ENCODE measurements around the gene ANKRD27.
"Not testable (repeated sequence)": the region's sequence is repeated elsewhere in the genome, so short reads cannot be mapped to it uniquely, and the experiment has no call there.

ANKRD27 gene

DNA sequence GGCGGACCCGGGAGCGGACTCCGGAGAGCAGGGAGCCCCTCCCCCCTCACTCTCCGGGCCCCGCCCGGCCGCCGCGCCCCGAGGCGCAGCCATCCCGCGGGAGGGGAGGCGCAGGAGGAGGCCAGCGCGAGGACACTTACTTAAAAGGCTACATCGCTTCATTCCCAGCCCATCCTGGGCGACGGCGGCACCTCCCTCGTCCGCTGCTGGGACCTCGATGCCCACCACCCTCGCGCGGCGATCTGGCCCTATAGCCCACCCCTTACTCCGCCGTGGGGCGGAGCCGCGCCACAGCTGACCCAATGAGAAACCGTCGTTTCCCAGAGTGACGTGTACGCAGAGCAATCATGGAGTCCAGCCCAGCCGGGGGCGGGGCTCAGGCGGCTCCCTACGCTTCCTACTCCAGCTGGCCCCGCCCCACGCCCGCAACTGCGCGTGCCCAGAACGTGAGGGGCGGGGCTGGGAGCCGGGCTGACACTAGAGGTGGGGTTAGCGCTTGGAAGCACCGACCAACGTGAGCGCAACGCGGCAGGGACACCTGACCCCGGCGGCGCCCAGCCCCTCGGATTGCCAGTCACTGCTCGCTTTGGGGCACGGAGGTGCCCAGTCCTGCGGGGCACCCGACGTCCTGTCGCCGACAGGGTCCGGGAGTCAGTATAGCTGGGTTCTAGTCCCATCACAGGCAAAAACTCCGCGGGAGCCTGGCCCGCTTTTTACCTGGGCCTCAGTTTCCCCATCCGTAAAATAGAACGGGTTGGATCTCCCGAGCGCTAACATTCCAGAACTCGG, at the start of gene ANKRD27:
Gene ANKRD27, minus strand, starts transcription at position 250 of the 789 bp plus-strand sequence. CDS start 16,165 bp downstream, outside the sequence.
- H3K4me3 ChIP-seq (ENCODE audit: low read depth, low read length) = peak within 1 kb of the TSS; percentile 91
- TF ChIP-seq, protein P1, sequence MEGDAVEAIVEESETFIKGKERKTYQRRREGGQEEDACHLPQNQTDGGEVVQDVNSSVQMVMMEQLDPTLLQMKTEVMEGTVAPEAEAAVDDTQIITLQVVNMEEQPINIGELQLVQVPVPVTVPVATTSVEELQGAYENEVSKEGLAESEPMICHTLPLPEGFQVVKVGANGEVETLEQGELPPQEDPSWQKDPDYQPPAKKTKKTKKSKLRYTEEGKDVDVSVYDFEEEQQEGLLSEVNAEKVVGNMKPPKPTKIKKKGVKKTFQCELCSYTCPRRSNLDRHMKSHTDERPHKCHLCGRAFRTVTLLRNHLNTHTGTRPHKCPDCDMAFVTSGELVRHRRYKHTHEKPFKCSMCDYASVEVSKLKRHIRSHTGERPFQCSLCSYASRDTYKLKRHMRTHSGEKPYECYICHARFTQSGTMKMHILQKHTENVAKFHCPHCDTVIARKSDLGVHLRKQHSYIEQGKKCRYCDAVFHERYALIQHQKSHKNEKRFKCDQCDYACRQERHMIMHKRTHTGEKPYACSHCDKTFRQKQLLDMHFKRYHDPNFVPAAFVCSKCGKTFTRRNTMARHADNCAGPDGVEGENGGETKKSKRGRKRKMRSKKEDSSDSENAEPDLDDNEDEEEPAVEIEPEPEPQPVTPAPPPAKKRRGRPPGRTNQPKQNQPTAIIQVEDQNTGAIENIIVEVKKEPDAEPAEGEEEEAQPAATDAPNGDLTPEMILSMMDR (IDR thresholded peaks at IDR 0.05; ENCODE audit: low read depth, low read length) = no peak

DNA sequence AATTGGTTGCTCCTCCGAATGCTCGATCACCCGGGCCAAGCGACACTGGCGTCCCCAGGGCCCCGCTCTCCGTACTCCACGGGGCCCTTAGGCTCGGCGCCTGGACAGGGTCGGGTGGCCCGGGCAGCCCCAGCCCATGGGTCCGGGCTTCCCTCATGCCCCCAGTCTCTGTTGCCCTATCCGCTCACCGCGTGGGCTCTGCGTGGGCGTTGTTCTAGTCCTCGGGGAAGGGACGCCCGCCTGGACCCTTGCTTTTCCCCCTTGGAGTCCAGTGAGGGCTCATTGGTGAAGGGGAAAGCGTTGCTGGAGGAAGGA, 45.9 kb upstream of the ANKRD27 start:
- H3K4me3 ChIP-seq (ENCODE audit: low read depth, low read length) = no peak overlapping the region
- TF ChIP-seq, protein P1 (IDR thresholded peaks at IDR 0.05; ENCODE audit: low read depth, low read length) = no peak

GRCh38 chr19:32720216-32720935, 45.4 kb upstream of the ANKRD27 start:
- TF ChIP-seq, protein P1 (IDR thresholded peaks at IDR 0.05; ENCODE audit: low read depth, low read length) = no peak
- H3K4me3 ChIP-seq (ENCODE audit: low read depth, low read length) = no peak overlapping the region

GRCh38 chr19:32719611-32720059, 44.7 kb upstream of the ANKRD27 start, which contains the start of gene TDRD12:
Gene TDRD12, plus strand, starts transcription at chr19:32719767. Its CDS starts 306 bp downstream, at chr19:32720073.
- no peak within 1 kb of the TSS for H3K4me3 ChIP-seq (ENCODE audit: low read depth, low read length)
- TF ChIP-seq, protein P1 (IDR thresholded peaks at IDR 0.05; ENCODE audit: low read depth, low read length) = no peak

GRCh38 chr19:32718286-32718685, 43.3 kb upstream of the ANKRD27 start:
- H3K4me3 ChIP-seq (ENCODE audit: low read depth, low read length) = no peak overlapping the region
- TF ChIP-seq, protein P1 (IDR thresholded peaks at IDR 0.05; ENCODE audit: low read depth, low read length) = no peak

DNA sequence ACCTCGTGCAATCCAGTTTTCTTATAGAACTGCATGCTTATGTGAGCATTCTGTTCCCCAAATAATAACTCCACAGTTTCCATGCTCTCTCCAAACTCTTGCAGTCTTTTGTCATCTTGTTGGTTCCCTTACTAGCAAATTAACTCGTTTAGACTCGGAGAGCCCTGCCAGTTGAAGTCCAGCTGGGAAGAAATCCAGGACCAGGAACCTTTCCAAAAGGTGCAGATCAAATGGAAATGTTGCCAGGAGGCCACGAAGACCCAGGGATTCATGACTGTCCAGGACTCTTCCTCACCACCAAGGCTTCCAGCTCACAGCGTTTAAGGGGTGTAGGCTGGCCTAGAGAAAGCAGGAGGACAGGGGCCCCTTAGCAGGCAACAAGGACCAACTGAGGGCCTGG, 42.5 kb upstream of the ANKRD27 start:
- TF ChIP-seq, protein P1 (IDR thresholded peaks at IDR 0.05; ENCODE audit: low read depth, low read length) = no peak
- no peak overlapping the region for H3K4me3 ChIP-seq (ENCODE audit: low read depth, low read length)

DNA sequence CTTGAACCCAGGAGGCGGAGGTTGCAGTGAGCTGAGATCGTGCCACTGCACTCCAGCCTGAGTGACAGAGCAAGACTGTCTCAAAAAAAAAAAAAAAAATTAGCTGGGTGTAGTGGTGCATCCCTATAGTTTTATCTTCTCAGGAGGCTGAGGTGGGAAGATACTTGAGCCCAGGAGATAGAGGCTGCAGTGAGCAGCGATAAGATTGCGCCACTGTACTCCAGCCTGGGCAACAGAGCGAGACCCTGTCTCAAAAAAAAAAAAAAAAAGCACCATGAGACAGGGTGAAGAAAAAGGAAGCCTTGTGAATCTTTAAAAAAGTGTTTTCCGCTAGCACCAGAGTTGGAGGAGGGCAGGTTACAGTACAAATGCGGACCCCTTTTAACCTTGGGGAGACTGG, 41.2 kb upstream of the ANKRD27 start:
- H3K4me3 ChIP-seq (ENCODE audit: low read depth, low read length) = not testable (repeated sequence)
